GM18909 (cell line): ENCODE data around the gene SCN10A.

Source experiments
- ATAC-seq: cut with Tn5 transposase; IDR thresholded peaks from one replicate; pipeline ENCODE4 v1.9.1; 2021; ENCODE audit warnings: mild to moderate bottlenecking; ENCODE audit not compliant: unreplicated experiment, poor library complexity

SCN10A gene

GRCh38 chr3:38792983-38793382, 23.0 kb downstream of the SCN10A start:
- no peak for ATAC-seq

- ATAC-seq: no peak
These were observed 33.9 kb downstream of the SCN10A start for GRCh38 chr3:38782148-38782547.

DNA sequence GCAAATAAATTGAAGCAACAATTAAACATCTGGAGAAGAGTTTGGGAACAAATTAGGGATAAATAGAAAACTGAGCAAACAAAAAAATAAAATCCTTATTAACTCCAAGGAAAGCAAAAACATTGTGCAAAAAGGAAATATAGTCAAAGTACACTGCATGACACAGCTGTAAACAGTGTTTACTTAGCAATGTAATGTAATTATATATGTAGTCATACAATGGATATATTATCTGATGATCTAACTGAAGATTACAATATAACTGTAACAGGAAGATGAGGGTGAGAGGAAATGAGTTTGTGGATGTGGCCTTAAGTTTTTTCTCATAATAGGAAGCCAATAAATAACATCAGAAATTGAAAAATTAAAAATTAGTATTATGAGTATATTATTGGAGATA, 42.5 kb downstream of the SCN10A start:
- ATAC-seq: no peak

GRCh38 chr3:38763569-38763968, 52.4 kb downstream of the SCN10A start:
- ATAC-seq: no peak

DNA sequence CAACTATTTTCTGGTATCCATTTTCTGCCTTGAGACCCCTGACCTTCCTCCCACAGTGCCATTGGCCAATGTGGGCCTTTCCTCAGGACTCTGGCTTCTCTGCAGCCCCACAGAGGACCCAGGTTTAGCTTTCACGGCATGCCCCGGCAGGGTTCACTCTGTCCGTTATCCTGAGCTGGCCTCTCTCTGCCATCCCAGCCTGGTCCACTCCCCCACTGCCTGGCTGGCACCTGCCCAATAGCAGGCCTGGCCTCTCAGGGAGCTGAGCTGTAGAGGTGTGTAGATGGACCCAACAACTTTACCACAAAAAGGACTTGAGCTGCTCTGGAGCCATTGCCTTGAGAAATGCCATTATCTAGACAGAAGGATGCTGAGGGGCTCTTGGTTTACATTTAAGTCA, 57.5 kb downstream of the SCN10A start:
- ATAC-seq: no peak

DNA sequence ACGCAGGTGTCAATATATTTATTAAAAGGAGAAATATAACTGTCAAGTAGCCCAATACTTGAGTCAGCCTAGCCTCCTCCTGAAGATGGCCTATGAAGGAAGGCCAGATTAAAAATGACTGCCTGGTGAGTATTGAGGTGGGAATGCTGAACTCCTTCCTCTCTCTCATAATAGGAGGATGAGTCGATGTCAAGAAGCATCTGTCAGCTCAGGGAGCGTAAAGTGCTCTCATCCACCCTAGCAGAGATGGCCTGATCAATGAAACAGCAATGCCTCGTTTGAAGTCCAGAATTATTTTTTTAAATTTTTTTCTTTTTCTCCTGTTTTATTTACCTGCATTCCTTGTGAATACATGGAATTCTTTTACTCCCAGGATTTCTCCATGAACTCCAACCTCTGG, 58.3 kb downstream of the SCN10A start:
- no peak for ATAC-seq

DNA sequence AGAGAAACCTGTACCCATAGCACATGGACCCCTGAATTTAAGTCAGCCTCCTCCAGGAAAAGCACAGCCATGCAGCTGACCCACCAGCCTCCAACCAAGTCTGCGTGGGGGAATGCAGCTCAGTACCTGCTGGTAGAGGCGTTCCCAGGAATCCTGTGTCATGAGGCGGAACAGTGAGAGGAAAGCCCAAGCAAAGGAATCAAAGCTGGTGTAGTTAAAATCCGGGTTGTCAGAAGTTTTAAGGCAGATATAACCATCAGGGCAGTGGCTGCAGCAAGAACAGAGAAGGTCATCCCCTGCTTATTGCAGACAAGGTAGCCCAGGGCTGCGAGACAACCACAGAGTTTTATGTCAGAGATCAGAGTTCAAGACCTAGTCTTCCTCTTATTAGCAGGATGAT, 59.1 kb downstream of the SCN10A start:
- ATAC-seq: no peak

DNA sequence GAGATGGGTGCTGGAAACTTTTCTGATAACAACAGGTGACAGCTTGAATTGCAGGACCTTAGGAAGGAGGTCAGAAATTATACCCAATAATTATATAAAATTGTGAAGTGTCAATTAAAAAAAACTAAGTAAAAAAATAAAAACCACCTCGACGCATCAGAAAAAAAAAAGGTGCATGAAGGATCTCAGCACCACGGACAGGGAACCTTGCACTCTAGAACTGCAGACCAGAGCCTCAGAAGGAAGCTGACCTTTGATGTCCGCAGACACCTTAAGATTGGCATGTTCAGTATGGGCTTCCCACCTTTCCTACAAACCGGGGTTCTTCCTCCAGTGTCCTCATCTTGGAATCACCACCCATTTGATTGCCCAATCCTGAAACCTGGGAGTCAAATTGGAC, 60.9 kb downstream of the SCN10A start:
- ATAC-seq: no peak

DNA sequence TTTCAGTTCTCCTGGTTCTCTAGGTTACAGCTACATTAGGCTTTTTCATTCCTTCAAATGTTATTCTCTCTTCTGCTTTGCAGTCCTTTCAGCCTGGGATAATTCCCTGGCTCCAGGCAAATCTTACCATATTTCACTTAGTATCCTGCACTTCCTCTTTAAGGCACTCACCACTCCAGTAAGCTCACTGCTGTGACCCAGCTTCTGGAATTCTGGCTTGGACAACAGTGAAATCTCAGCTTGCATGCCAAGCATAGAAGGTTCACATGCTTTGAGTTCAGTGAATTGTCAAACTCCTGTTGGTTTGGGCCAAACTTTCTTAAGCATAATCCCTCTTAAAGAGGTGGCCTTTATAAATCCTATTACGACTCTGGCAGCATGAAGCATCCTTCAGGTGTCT, 69.4 kb downstream of the SCN10A start:
- no peak for ATAC-seq

DNA sequence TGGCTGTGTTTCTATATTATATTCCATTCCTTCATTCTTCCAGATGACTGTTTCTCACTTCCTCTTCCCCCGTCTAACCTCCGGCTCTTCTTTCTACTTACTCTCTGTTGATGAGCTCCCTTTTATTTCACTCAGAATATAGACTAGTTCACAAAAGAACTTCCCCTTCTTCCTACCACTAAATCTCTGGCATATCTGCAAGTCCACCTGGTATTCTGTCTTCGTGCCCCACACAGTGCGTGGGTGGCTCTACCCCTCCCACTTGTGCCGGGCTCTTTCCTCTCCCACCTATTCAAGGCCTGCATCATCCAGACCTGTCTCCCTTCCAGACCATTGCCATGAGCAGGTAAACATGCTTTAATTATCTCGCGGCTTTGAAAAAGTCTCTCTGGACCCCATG, 73.0 kb downstream of the SCN10A start:
- ATAC-seq: no peak

DNA sequence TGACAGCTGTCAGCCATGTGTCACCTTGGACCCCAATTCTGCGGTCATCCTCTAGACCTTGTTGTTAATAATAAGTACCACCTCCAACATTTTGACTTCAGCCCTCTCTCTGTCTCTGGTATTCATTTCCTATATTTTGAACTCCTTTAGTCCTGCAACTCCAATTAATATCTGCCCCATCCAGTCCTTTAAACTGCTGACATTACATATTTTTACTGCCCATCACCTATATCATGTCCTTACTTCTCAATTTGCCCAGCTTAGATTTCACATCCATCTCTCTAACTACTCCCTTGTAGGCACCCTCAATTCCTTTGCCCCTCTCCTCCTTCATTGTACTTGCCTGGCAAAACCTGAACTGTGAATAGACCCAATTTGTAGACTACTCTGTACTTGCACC, 73.5 kb downstream of the SCN10A start:
- ATAC-seq: no peak

DNA sequence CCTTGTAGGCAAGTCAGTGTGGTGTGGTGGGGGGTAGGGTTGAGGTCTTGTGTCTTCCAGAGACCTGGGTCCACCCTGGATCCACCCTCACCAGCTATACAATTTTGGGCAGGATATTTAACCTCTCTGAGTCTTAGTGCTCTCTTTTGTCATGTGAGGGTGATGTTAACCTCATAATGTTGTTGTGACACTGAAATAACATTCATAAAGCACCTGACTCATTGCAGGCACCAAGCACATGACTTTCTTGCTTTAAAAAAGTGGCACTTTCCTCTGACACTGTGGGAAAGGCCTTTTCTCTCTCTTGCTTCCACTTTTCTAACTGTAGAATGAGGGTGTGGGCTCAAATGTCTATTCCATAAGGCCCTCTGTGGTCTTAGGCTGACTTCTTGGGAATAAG, 75.5 kb downstream of the SCN10A start:
- ATAC-seq: no peak

DNA sequence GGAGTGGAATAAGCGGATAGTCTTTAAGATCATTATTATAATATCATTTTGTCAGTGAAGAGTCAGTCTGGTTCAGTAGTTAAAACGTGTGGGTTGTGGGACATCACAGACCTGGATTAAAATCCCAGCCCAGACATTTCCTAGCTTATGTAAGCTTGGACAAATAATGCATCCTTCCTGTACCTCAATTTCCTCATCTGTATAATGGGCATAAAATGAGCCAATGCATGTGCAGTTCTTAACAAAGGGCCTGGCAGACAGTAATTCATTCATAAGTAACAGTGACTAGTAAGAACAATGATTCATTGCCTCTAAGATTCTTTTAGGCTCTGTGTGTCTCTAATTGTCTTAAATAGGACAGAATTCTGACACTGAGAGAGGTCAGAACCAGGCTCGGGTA, 76.1 kb downstream of the SCN10A start:
- ATAC-seq: no peak

DNA sequence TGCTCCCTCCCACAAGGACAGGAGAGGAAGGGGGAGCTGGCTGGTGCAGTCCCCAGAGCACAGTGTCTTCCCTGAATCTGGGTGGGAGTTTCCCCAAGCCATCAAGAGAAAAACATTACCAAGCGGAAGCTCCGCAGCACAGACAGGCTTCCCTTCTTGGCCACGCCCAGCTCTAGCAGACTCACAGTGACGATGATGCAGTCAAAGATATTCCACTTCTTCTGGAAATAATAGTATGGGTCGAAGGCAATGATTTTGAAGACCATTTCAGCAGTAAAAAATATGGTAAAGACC, 76.7 kb downstream of the SCN10A start:
- ATAC-seq: no peak

DNA sequence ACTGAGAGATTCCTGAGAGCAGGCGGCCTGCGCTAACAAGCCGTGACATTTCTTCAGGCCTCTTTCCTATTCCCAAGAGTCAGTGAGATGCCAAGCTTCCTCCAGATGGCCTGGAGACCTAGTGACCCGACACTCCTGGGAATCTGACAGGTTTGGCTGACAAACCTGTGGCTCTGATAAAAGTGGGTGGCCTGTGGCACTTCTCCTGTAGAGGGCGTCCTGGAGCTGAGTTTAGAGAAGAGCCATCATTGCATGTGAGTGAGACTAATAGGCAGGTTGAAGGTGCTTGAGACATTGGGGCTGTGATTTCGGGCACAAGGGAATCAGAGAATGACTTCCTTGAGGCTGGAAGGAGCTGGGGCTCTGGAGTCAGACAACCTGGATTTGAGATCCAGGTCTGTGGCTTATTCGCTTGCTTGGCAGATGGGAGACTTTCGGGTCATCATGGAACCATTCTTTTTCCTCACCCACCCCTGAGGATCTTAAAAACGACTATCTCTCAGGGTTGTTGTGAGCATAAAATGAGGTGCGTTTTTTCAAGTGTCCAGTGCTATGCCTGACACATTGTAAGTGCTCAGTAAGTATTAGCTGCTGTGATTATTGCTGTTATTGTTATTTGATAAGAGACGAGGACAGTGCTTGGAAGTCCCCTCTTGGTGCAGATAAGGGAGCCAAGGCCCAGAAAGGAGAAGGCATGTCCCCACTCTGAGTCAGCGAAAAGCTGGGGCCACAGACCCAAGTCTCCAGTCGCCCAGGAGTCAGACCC, 77.2 kb downstream of the SCN10A start:
- ATAC-seq: no peak

DNA sequence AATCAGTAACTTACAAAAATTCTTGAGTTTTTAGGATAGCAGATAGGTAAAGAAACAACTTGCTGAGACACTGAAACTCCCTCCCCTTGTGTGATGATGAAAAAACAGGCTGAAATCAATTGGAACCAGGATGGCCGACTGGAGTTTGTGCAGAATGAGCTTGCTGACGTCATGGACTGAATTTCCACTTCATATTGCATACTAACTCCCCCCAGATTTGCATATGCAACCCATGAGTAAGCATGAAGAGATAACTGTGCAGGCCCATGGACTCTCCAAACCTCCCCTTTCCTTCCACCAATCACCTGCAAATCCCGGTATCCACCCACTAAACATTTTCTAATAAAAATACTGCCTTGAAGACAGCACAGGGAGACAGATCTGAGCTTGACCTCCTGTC, 84.5 kb downstream of the SCN10A start:
- ATAC-seq: no peak

DNA sequence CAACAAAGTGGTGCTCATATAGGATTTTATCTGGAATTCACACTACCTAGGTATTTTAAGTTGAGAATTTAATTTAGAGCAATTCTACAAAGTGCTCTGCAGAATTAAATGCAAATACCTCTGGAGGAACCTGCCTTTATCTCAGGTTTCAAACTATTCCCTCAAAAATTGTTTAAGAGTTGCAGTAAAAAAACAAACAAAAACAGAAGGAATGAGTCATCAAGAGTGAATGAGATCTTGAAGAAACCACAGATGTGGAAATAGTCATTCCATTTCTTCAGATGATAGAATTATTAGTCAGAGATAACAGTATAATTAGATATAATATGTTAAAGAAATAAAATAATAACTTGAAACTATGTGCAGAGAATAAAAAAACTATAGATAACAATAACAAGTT, 85.7 kb downstream of the SCN10A start:
- no peak for ATAC-seq

DNA sequence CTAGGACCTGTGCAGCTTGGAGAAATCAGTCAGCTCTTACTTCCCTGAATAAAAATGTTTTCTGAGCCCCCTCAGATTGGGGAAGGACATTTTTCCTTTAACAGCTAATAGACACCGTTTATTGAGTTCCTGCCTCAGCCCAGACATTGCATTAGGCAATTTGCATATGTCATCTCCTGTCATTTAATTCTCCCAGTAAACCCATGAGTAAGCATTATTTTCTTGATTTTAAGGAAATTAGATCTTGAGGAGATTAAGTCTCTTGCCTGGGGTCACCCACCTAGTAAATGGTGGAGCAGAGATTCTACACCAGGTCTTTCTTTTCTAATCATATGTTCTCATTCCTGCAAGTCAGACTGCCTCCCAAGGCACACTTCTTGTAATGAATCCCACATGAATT, 88.0 kb downstream of the SCN10A start:
- ATAC-seq: no peak

GRCh38 chr3:38726751-38727150, 89.3 kb downstream of the SCN10A start:
- no peak for ATAC-seq

DNA sequence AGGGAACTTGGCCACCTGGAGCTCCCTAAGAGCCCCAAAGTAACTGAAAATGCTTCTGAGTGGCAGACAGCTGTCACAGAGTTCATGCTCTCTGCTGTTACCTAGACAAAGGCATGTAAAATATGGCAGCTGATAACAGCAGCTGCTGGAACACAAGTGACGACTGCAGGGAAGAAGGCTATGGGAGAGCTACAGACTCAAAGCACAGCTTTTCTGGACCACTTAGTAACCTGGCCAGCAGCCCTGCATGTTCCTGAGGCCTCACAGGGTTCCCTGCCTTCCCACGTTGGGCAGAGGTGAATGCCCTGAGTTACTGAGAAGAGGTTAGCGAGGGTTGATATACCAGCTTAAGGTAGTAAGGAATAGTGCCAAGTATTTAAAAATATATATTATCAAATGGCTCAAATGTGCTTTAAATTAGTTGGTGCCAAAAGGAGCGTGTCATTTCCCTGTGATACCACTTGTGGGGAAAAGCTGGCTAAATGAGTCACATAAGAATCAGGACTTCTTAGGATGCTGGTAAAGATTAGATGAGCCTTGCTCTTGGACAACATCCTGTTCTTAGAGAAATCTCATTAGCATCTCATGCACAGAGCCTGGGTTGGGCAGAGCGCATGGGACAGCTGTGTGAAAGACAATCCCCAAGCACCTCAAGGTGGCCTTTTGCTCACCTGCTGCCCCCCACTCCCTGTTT, 90.1 kb downstream of the SCN10A start:
- no peak for ATAC-seq

GRCh38 chr3:38724392-38724736, 91.7 kb downstream of the SCN10A start:
- ATAC-seq: no peak

GRCh38 chr3:38723569-38724391, 92.2 kb downstream of the SCN10A start:
- no peak for ATAC-seq
